Endothelial cell of umbilical vein (primary cell): ENCODE data around the gene C14orf180. TPM values are rescaled to one million over a fixed set of nuclear protein-coding genes. Genes with fewer than 3 reads are reported as not detected.

ENCODE experiments used
- BruUV-seq: library from RNA; stranded (reverse); fragments of 400-500 nt; replicated peaks from 2 replicates; lab custom pipeline; 2021; lab: Mats Ljungman, UMichigan
- CTCF ChIA-PET: fragments of 300-600, 350-600 bp; sonication (Branson Sonifier 250); formaldehyde crosslinking; loops from one replicate; lab custom pipeline; 2021; ENCODE audit warnings: antibody characterized with exemption, inconsistent platforms; lab: Charles Lee
- POLR2A ChIA-PET: fragments of 300-600, 350-600 bp; sonication (Branson Sonifier 250); formaldehyde crosslinking; loops from one replicate; lab custom pipeline; 2021; ENCODE audit warnings: antibody characterized with exemption, inconsistent platforms; lab: Charles Lee
- DNase-seq: peaks from one replicate; pipeline ENCODE4 v3.0.0-alpha.2; 2011; ENCODE audit warnings: low read depth, low spot score
- FAIRE-seq: peaks from 2 replicates; lab custom pipeline; 2011; peaks lifted over from hg19 to GRCh38; lab: Jason Lieb, UNC
- H2AFZ ChIP-seq: 2 replicates; pipeline ENCODE4 v1.6.0; 2012; ENCODE audit warnings: low read depth, low read length, control low read depth, inconsistent platforms
- H3K27ac ChIP-seq: 2 replicates; pipeline ENCODE4 v1.5.1; 2011; ENCODE audit warnings: low read depth, mild to moderate bottlenecking, control low read depth, low read length, moderate library complexity; ENCODE audit not compliant: insufficient read depth
- H3K27me3 ChIP-seq, 2 experiments: 2 replicates each; pipeline versions ENCODE4 v1.6.0 to v1.6.1; 2011; ENCODE audit warnings: low read length in 2 of 2, mixed read lengths in 1 of 2; ENCODE audit not compliant: control insufficient read depth in 2 of 2, insufficient read depth in 2 of 2
- H3K36me3 ChIP-seq, 2 experiments: 2 replicates in 1 of 2; 3 replicates in 1 of 2; pipeline ENCODE4 v1.5.1; 2011; ENCODE audit warnings: low read length in 2 of 2, mild to moderate bottlenecking in 1 of 2, moderate library complexity in 1 of 2; ENCODE audit not compliant: control insufficient read depth in 2 of 2, insufficient read depth in 2 of 2; ENCODE audit errors: extremely low read depth in 1 of 2
- H3K4me1 ChIP-seq: 3 replicates; pipeline ENCODE4 v1.5.1; 2011; ENCODE audit warnings: mild to moderate bottlenecking, low read length; ENCODE audit not compliant: control insufficient read depth, insufficient read depth; ENCODE audit errors: extremely low read depth
- H3K4me2 ChIP-seq: 2 replicates; pipeline ENCODE4 v1.6.1; 2011; ENCODE audit warnings: low read length, control low read depth, mixed read lengths; ENCODE audit not compliant: insufficient read depth
- H3K4me3 ChIP-seq, 3 experiments: fragments of 200-600 bp in 1 of 3; sonication (generic), shearing (Covaris generic) in 1 of 3; replicated peaks in 1 of 3; 2 replicates each; pipeline ENCODE4 v1.5.1; 2011 to 2016; ENCODE audit warnings: control low read depth in 3 of 3, low read length in 3 of 3, mild to moderate bottlenecking in 2 of 3, inconsistent platforms in 1 of 3, low read depth in 1 of 3, moderate library complexity in 1 of 3; ENCODE audit not compliant: insufficient read depth in 1 of 3
- H3K79me2 ChIP-seq: 2 replicates; pipeline ENCODE4 v1.6.0; 2012; ENCODE audit warnings: low read length, inconsistent platforms; ENCODE audit not compliant: control insufficient read depth, insufficient read depth
- H3K9ac ChIP-seq: replicated peaks from 2 replicates; pipeline ENCODE3; 2011; ENCODE audit warnings: low read length, control low read depth; ENCODE audit not compliant: insufficient read depth; ENCODE audit errors: extremely low read depth
- H3K9me1 ChIP-seq: replicated peaks from 3 replicates; pipeline ENCODE4 v1.6.0; 2011; ENCODE audit warnings: mild to moderate bottlenecking, low read length; ENCODE audit not compliant: control insufficient read depth, insufficient read depth; ENCODE audit errors: extremely low read depth
- H3K9me3 ChIP-seq: replicated peaks from 2 replicates; pipeline ENCODE4 v1.5.1; 2012; ENCODE audit warnings: low read length, inconsistent platforms; ENCODE audit not compliant: control insufficient read depth, insufficient read depth
- H4K20me1 ChIP-seq: replicated peaks from 2 replicates; pipeline ENCODE3; 2011; ENCODE audit warnings: mild to moderate bottlenecking, low read length; ENCODE audit not compliant: control insufficient read depth, insufficient read depth; ENCODE audit errors: extremely low read depth
- EZH2 ChIP-seq: IDR thresholded peaks from 2 replicates; pipeline ENCODE4 v1.6.1; 2012; ENCODE audit warnings: borderline replicate concordance, low read depth, mild to moderate bottlenecking, moderate library complexity, low read length, inconsistent platforms; ENCODE audit not compliant: severe bottlenecking
- GATA2 ChIP-seq: IDR thresholded peaks from 2 replicates; pipeline ENCODE4 v1.7.0; 2011; ENCODE audit warnings: low read depth, mild to moderate bottlenecking, moderate library complexity, mixed read lengths, low read length; ENCODE audit not compliant: insufficient read length, insufficient read depth
- JUN ChIP-seq: IDR thresholded peaks from 2 replicates; pipeline ENCODE4 v1.6.1; 2011; ENCODE audit warnings: borderline replicate concordance, low read depth; ENCODE audit not compliant: insufficient read length, insufficient read depth
- MAX ChIP-seq: IDR thresholded peaks from 2 replicates; pipeline ENCODE4 v1.6.1; 2011; ENCODE audit not compliant: insufficient read depth, insufficient read length
- MYC ChIP-seq: IDR thresholded peaks from one replicate; pipeline ENCODE4 v1.6.1; 2011; ENCODE audit warnings: mild to moderate bottlenecking, low read depth, low read length
- POLR2A ChIP-seq: IDR thresholded peaks from 2 replicates; pipeline ENCODE4 v1.6.1; 2012; ENCODE audit warnings: low read depth, mild to moderate bottlenecking, control low read depth, low read length
- POLR2AphosphoS5 ChIP-seq: IDR thresholded peaks from 2 replicates; pipeline ENCODE4 v1.6.1; 2012; ENCODE audit warnings: low read depth, mild to moderate bottlenecking, control low read depth, low read length, moderate library complexity; ENCODE audit not compliant: insufficient read depth
- dilution Hi-C: fragments of 300-500 bp; cut with MboI; formaldehyde crosslinking; loops from one replicate; pipeline ENCODE4 v1.15.0; 2019; ENCODE audit warnings: low sequenced_read_pairs; ENCODE audit not compliant: extremely low pct_ligation_motif_present
- intact Hi-C: fragments of 100-400 bp; cut with micrococcal nuclease; formaldehyde crosslinking; loops from one replicate; pipeline ENCODE4 v1.10.0; 2022
- polyA plus RNA-seq, 4 experiments: library from polyadenylated mRNA; depleted of rRNA in 3 of 4; stranded (reverse) in 3 of 4; unstranded in 1 of 4; fragments of >200 nt; gene quantifications; 2 replicates each; pipeline versions ENCODE4 v1.2.1 to v1.2.3, GENCODE V29; 2011 to 2012; ENCODE audit warnings: missing spikeins in 1 of 4
- total RNA-seq: library from RNA; stranded (reverse); gene quantifications from 2 replicates; pipeline ENCODE4 v1.2.3, GENCODE V29; 2021

C14orf180 gene
- total and polyA plus RNA-seq, 2 donors (not counting 3 experiments of a cell fraction or from before 2014, with no cell fraction given) = not detected

GRCh38 chr14:104588066-104588857 is 8.7 kb downstream of the C14orf180 start:
- FAIRE-seq (no peak), DNase-seq (no peak)
- Histone ChIP-seq H3K27me3 (no peaks in the 10 kb centered on the region), H3K9me1 (no peaks in the 10 kb centered on the region), H3K4me1 (no peaks in the 10 kb centered on the region), H3K9ac (no peak overlapping the region), H4K20me1 (no peaks in the 10 kb centered on the region), H3K36me3 (no peaks in the 10 kb centered on the region), H3K4me2 (no peak overlapping the region), H2AFZ (no peak overlapping the region), H3K4me3 (no peak overlapping the region), H3K79me2 (no peaks in the 10 kb centered on the region), H3K9me3 (no peaks in the 10 kb centered on the region), H3K27ac (no peak overlapping the region)
- TF ChIP-seq MAX (no peak), POLR2AphosphoS5 (no peak), GATA2 (no peak), JUN (no peak), POLR2A (no peak), MYC (no peak), EZH2 (no peak)
- dilution Hi-C loops (no loop called here), intact Hi-C loops (no loop called here)
- CTCF ChIA-PET = no interaction called here
- POLR2A ChIA-PET = no interaction called here
- BruUV-seq = no TSS peak
